ENCODE results near the gene CTDSPL2.
"Not testable (repeated sequence)": the region's sequence is repeated elsewhere in the genome, so short reads cannot be mapped to it uniquely, and the experiment has no call there.

CTDSPL2 gene

DNA sequence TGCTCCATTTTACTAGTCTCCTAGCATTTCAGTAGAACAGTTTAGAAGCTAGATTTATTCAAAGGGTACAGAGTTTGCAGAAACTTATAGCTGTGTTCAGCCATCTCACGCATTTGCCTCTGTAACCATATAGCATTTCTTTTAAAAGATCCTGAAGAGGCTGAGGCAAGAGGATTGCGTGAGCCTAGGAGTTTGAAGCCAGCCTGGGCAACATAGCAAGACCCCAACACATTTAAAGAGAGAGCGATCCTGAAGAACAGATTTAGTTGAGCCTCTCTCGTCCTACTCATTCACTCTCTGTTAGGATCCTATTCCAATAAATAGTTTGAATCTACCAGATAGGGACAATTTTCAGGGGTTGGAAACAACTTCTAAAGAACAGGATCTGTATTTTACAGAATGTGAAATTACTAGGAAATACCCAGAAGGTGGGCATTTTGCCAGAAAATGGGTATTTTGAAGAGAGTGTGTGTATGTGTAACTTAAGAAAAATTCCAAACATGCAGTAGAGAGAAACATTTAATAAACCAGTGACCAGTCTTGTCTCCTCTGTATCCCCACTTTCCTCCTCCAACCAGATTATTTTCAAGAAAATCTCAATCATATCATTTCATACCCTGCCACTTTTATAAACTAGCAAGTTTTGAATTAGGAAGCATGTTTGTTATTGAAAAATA lies 114.0 kb downstream of the CTDSPL2 start:
- no peak for DNase-seq (ENCODE audit: low spot score)

GRCh38 chr15:44542596-44542995 lies 115.2 kb downstream of the CTDSPL2 start:
- DNase-seq (ENCODE audit: low spot score) = no peak

GRCh38 chr15:44544745-44545144 lies 117.3 kb downstream of the CTDSPL2 start:
- not testable (repeated sequence) for DNase-seq (ENCODE audit: low spot score)

- DNase-seq (ENCODE audit: low spot score) = no peak
These were observed 118.7 kb downstream of the CTDSPL2 start for GRCh38 chr15:44545913-44546802.

DNA sequence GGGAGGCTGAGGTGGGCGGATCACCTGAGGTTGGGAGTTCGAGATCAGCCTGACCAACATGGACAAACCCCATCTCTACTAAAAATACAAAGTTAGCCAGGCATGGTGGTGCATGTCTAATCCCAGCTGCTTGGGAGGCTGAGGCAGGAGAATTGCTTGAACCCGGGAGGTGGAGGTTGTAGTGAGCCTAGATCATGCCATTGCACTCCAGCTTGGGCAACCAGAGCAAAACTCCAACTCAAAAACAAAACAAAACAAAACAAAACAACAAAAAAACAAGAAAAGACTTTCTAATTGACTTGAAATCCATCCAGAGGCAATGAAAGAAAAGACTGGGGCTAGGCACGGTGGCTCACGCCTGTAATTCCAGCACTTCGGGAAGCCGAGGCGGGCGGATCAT lies 121.7 kb downstream of the CTDSPL2 start:
- DNase-seq (ENCODE audit: low spot score) = not testable (repeated sequence)

DNA sequence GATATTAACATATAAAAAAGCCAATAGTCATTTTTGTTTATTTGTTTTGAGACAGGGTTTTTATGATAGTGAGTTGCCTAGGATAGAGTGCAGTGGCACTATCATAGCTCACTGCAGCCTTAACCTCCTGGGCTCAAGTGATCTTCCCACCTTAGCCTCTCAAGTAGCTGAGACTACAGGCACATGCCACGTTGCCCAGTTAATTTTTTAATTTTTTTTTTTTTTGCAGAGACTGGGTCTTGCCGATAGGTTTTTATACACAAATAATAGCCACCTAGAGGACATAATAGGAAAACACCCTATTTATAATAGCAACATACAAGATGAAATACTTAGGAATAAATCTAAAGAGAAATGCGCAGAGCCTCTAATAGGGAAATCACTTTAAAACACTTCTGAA lies 122.8 kb downstream of the CTDSPL2 start:
- DNase-seq (ENCODE audit: low spot score) = peak; percentile 41

DNA sequence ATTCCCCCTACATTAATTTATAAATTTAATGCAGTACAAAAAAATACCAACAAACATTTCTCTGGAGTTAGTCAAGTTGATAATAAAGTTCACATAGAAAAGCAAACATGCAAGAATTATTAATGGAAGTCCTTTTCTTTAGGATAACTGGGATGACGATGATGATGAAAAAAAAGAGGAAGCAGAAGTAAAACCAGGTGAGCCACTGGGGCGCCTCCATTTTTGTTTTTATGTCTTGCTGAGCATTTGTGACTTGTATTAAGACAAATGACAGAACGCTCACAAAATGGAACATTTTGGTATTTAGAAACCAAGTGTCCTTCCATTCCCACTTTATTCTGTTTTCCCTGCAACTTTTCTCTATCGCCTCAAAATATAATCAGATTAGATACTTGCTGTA lies 123.3 kb downstream of the CTDSPL2 start:
- DNase-seq (ENCODE audit: low spot score) = no peak

GRCh38 chr15:44554934-44555723 lies 127.7 kb downstream of the CTDSPL2 start:
- DNase-seq (ENCODE audit: low spot score) = no peak

GRCh38 chr15:44560926-44561325 lies 133.5 kb downstream of the CTDSPL2 start:
- DNase-seq (ENCODE audit: low spot score) = not testable (repeated sequence)

- no peak for DNase-seq (ENCODE audit: low spot score)
These were observed 138.1 kb downstream of the CTDSPL2 start for GRCh38 chr15:44565387-44566154.

- no peak for DNase-seq (ENCODE audit: low spot score)
These were observed 138.7 kb downstream of the CTDSPL2 start for GRCh38 chr15:44566155-44566540.

DNA sequence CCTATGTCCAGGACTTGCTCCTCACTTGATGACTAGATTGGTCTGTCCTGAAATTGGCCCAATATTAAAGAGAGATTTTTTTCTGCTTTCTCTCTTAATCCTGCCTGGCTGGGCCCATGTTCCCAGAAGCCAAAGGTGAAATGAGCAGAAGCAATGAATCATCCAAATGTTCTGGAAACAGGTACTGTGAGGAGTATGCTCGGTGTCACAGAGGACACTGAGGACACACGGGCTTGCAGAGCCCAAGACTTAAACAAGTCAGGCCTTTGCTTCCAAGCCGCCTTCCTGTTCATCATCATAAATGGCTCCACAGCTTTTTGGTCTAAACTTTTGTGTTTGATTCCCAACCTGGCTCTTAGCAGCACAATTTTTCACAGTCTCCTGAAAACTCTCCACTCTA lies 140.9 kb downstream of the CTDSPL2 start:
- DNase-seq (ENCODE audit: low spot score) = no peak

GRCh38 chr15:44569316-44569715 lies 141.9 kb downstream of the CTDSPL2 start:
- DNase-seq (ENCODE audit: low spot score) = no peak

- no peak for DNase-seq (ENCODE audit: low spot score)
These were observed 142.9 kb downstream of the CTDSPL2 start for GRCh38 chr15:44570361-44570760.

GRCh38 chr15:44573386-44573785 lies 146.0 kb downstream of the CTDSPL2 start:
- DNase-seq (ENCODE audit: low spot score) = no peak

- DNase-seq (ENCODE audit: low spot score) = no peak
These were observed 147.3 kb downstream of the CTDSPL2 start for GRCh38 chr15:44574734-44575133.

Data from germinal center (tissue), 1 donor.